ENCODE measurements around the gene NUP54.

Gene NUP54

DNA sequence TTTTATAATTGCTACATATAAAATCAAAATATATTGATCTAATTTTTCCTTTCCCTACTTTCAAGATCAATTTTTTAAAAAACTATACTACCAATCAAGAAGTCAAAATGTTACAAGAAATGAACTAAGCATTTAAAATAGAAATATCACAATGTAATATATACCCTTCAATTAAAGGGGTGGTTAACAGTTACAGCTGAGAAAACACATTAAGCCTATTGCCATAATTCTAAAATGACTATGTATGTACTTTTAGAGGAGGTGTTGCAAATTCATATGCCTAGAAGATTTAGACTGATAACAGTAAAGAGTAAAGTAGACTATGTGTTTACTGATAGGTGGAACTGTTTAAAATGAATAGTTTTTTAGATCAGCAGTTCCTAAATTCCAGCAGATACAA, 3.7 kb downstream of the NUP54 start:
- FAIRE-seq: peak; percentile 76

DNA sequence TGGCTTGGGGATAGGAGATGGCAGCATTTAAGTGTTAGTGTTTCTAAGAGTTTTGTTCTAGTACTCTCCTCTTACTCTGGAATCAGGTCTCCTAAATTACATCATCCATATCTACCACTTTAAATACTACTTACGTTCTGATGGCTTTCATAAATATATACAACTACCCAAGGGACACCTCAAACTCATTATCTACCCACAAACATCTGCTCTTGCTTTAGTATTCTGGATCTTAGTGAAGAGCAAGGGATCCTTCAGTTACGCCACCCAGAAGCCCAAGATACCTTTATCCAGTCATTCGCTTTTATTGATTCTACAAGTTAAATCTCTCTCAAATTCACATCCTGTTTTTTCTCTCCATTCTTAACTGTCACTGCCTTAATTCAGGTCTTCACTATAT, 7.0 kb downstream of the NUP54 start:
- no peak for FAIRE-seq

DNA sequence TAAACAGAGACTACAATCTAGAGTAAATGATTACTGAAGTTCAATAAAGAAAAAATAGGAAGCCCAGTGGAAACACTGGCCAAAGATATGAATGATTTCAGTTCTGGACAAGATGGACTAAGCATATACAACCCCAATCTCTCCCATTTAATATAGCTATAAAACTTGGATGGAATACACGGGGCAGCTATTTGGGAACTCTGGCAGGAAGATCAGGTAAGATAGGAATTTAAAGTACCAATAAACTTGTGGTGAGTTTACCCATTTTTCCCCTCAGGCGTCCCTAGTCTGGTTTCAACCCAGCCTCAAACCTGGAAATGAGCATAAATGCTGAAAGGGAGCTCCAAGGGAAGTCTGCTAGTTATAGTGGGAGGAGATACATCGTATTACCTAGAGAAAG, 20.4 kb downstream of the NUP54 start:
- FAIRE-seq: no peak

DNA sequence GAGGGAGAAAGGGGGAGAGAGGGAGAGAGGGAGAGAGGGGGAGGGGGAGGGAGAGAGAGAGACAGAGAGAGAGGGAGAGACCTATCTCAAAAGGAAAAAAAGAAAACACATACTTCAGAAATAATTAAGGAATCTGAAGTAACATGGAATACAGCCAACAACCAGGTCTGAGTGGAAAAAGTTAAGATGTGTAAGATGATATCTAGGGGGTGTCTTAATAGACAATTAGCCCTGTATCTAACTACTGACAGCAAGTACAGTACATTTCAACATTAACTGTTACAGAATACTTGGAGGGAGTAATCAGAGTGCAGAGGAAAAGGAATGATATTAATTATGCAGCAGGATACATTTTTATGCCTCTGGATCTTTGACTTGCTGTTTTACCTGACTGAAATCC, 22.4 kb downstream of the NUP54 start:
- no peak for FAIRE-seq

GRCh38 chr4:76120199-76120598, 28.0 kb downstream of the NUP54 start:
- no peak for FAIRE-seq

DNA sequence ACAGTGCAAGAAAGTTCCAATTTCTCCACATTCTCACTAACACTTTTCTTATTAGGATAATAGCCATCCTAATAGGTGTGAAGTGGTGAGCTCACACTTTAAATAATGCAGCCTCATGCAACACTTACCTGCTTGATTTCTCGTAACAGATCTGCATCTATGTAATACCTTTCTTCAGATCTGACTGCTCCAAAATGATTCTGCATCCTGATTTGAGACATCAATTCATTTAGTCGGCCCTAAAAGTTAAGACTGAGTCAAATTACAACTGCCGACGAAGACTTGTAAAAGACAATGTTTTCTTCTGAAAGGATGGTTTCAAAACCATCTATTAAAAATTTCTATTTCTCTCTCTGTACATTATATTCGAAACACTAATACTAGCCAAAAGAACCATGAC, 30.7 kb downstream of the NUP54 start:
- no peak for FAIRE-seq

DNA sequence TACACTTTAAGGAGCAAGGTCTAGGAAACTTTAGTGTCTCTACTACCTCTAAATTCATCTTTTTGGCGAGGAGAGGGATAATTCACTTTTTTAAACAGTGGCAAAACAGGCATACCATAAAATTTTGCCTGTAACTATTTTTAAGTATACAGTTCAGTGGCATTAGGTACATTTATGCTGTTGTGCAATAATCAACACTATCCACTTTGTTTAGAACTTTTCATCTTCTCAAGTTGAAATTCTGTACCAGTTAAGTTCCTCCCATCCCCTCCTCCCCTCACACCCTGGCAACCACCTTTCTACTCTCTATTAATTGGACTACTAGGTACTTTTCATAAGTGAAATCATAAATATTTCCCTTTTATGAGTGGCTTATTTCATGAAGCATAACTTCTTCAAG, 31.4 kb downstream of the NUP54 start:
- no peak for FAIRE-seq

DNA sequence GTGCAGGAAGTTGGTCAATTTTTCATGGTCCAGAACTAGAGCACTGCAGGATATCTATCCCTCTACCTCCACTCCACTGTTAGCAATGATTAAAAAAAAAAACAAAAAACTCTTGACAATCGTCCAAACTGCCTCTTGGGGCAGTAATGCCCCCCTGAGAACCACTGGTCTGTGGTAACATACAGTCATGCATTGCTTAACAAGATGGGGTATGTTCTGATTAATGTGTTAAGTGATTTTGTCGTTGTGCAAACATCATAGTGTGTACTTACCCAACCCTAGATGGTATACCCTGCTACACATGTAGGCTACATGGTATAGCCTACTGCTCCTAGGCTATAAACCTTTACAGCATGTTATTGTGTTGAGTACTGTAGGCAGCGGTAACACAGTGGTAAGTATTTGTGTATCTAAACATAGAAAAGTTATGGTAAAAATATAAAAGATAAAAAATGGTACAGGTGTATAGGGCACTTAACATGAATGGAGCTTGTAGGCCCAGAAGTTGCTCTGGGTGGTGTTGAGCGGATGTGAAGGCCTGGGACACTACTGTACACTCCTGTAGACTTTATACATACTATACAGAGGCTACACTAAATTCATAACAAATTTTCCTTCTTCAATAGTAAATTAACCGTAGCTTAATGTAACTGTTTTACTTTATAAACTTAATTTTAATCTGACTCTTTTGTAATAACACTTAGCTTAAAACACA, 39.6 kb downstream of the NUP54 start:
- FAIRE-seq: peak; percentile 53

- FAIRE-seq: no peak
These were observed 41.8 kb downstream of the NUP54 start for GRCh38 chr4:76106442-76106841.

DNA sequence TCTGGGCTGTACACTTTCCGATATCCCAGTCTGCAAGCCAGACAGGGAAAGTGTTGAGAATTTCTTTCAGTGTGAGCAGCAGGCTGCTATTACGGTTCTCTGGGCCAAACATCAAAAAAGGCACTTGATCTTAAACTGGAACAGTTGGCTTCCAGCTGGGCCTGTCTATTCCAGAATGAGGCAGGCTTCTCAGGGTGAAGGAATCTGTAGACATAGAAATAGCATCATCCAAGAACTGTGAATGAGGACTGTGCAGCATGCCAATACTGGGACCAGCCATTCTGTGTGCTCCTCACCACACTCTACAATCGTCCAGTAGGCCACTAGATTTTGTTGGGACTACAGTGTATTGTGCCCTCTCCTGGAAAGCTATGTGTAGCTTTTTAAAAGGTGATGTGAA, 42.5 kb downstream of the NUP54 start:
- no peak for FAIRE-seq

GRCh38 chr4:76096076-76096475, 52.1 kb downstream of the NUP54 start:
- FAIRE-seq: no peak

DNA sequence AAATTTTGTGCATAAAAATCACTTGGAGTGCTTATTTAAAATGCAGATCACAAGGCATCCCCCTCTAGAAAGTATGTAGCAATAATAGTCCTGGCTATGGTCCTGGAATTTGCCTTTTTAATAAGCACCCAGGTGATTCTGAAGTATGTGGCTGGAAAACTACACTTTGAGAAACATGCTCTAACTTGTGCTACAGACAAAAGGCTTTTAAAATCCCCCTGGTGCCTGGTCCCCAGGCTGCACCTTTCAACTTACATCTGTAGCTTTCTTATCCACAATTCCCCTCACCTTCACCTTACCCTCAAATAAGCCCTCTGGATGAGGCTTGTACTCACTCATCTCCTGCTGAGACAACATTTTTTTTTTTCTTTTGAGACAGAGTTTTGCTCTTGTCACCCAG, 52.6 kb downstream of the NUP54 start:
- FAIRE-seq: no peak

- no peak for FAIRE-seq
These were observed 57.1 kb downstream of the NUP54 start for GRCh38 chr4:76091052-76091451.

GRCh38 chr4:76090241-76090691, 57.9 kb downstream of the NUP54 start:
- FAIRE-seq: no peak

GRCh38 chr4:76088719-76089118, 59.5 kb downstream of the NUP54 start:
- no peak for FAIRE-seq

- FAIRE-seq: peak; percentile 55
These were observed 61.0 kb downstream of the NUP54 start for GRCh38 chr4:76087007-76087769.

- no peak for FAIRE-seq
These were observed 63.7 kb downstream of the NUP54 start for GRCh38 chr4:76084542-76084941.

DNA sequence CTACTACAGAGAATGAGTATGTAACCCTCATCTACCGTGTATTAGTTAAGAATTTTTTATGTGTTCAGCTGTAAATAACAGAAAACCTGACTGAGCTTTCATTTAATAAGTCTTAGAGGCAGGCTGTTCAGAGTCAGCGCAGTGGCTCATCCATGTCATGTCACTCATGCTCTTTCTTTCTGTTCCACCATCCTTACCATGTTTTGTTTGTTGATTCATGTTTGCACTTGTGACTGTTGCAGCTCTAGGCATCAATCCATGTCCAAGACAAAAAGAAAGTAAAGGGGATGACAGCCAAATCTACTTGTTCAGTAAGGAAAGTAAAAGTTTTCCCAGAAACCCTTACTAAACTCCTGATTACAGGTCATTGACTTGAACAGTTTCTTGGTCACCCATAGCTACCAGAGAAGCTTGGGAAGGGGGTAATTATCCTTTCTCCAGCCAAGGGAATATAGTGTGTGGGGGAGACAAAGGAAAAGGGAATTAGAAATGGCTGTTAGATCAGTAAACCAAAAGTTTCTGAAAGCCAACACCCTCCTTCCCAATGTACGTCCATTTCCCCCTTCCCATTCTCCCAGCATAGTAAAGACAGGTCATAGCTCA, 64.7 kb downstream of the NUP54 start:
- FAIRE-seq: no peak

GRCh38 chr4:76078033-76078613, 70.1 kb downstream of the NUP54 start:
- FAIRE-seq: no peak

- no peak for FAIRE-seq
These were observed 73.1 kb downstream of the NUP54 start for GRCh38 chr4:76074993-76075600.

DNA sequence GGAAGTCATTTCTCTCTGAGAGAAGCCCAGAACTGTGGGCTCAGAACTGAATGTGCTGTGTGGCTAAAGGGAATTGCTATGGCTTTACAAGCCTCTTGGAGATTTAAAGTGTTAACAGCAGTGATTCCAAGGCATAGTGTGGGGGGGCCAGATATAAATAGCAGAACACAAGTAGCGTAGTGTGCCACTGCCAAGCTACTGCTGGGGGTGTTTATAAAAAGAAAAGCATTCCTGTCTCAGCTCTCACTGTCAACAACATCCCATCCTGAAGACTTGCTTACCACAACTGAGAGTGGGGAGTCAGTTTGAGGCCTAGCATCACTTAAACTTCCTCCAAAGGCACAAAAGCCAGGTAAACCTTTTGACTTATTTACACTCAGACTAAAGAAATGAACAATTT, 73.7 kb downstream of the NUP54 start, which contains the start of gene ART3:
ART3 (plus strand) TSS at position 242 of the 400 bp plus-strand sequence. CDS start 1,181 bp downstream, outside the sequence.
- no peak for FAIRE-seq

- FAIRE-seq: no peak
These were observed 75.4 kb downstream of the NUP54 start for GRCh38 chr4:76072760-76073159.

DNA sequence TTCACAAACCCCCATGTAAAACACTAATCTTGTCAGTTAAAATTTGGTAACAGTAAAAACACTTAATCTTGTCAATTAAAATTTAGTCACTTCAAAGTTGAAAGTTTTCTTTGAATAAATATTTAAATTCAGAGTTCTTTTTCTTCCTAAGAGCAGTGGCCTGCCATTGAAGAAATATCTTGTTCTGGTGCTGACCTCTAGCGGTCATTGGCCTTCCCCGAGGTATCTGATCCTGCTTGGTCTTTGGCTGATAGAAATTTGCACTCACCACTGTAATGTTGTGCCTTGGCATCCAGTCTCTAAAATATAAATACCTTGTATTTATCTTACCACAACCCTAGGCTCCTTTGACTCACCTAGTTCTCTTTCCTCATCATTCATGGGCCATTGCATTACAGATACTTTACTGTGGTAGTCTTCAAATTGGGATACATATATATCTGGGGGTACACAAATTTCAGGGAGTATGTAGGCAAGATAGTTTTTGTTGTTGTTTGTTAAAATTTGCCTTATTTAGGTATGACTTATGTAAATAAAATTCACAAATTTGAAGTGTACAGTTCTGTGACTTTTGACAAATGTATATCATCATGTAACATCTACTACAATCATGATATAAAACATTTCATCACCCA, 80.4 kb downstream of the NUP54 start:
- FAIRE-seq: peak; percentile 97

Measured in A204.1 (cell line).